OCI-LY3 (cell line): ENCODE results near the gene CAMKMT.

Experiments used
- EZH2phosphoT487 ChIP-seq: fragments of 200-600 bp; shearing (Covaris generic); IDR thresholded peaks from 2 replicates; pipeline ENCODE4 v1.6.1; 2018; ENCODE audit warnings: antibody characterized with exemption, mixed run types, low read depth
- TF ChIP-seq, protein P1 (sequence below): fragments of 200-600, 300-600 bp; sonication (generic); IDR thresholded peaks from 2 replicates; pipeline ENCODE4 v1.5.1; 2014; ENCODE audit warnings: antibody characterized with exemption, low read length, low read depth

DNA sequence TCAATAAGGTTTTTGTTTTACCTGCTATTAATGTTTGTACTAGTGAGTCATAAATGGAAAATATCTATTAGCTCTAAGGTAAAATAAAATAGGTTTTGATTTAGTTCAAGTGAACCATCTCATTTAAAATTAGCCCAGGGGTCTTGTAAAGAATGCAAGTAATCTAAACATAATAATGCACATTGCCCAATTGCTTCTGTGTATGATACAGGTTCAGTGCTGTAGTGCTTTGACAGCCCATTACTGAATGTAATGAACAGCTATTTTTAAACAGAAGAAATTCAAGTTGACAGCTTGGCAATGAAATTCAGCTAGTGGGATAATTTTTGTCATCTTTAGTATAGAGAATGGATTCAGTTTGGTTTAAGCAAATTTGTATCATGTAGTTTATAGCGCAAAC is 91.5 kb downstream of the CAMKMT start:
- TF ChIP-seq, protein P1, sequence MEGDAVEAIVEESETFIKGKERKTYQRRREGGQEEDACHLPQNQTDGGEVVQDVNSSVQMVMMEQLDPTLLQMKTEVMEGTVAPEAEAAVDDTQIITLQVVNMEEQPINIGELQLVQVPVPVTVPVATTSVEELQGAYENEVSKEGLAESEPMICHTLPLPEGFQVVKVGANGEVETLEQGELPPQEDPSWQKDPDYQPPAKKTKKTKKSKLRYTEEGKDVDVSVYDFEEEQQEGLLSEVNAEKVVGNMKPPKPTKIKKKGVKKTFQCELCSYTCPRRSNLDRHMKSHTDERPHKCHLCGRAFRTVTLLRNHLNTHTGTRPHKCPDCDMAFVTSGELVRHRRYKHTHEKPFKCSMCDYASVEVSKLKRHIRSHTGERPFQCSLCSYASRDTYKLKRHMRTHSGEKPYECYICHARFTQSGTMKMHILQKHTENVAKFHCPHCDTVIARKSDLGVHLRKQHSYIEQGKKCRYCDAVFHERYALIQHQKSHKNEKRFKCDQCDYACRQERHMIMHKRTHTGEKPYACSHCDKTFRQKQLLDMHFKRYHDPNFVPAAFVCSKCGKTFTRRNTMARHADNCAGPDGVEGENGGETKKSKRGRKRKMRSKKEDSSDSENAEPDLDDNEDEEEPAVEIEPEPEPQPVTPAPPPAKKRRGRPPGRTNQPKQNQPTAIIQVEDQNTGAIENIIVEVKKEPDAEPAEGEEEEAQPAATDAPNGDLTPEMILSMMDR, result no peak
- TF ChIP-seq EZH2phosphoT487, result no peak
